Ovary (tissue), 3 donors: Measurements from ENCODE around the gene BUB1B.

Experiments used
- EP300 ChIP-seq: sonication (generic); formaldehyde crosslinking; IDR thresholded peaks from one replicate; pipeline ENCODE4 v1.6.1; 2017; ENCODE audit warnings: antibody characterized with exemption
- POLR2A ChIP-seq: fragments of 450-650 bp; IDR thresholded peaks from one replicate; pipeline ENCODE4 v1.6.1; 2017; ENCODE audit warnings: antibody characterized with exemption, mild to moderate bottlenecking, moderate library complexity
- TF ChIP-seq, protein P1 (sequence below), 3 donors: fragments of 450-650 bp in 2 of 3; fragments of 200-600 bp in 1 of 3; IDR thresholded peaks; one replicate each; pipeline versions ENCODE4 v1.5.1 to v1.8.0; 2016 to 2022; ENCODE audit warnings: antibody characterized with exemption in 3 of 3, mild to moderate bottlenecking in 1 of 3
- donor health status: DM: no; HTN: no; CAD: no.

DNA sequence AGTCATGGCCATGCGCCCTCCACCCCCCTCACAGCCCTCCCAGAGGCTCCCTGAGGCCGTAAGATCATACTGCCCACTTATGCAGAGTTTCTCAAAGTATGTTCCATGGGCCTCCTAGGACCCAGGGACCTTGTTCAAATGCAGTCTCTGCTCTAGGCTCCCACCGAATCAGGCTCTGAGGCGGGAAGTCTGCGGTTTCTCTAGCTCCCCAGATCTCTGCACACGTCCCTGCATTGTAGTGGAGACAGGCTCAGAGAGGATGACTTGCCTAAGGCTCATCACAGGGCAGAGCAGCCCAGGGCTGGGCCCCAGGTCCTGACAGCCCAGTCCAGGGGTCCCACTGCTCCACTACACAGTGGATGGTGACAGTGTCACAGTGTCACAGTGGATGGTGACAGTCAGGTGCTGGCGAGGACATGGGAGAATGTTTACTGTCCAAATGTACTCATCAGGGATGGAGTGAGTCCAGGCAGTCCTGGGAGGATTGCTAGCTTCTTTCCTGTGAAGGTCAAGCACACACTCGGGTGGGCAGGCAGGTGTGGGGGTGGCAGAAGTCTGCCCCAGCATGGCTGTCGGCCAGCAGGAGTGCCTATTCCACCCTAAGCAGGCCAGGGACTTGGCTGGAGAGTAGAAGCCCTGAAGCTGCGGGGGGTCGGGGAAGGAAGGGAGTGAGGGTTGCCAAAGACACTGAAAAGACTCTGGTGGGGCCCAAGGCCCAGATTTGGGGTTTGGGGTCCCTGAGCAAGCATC, 109.6 kb downstream of the BUB1B start:
- TF ChIP-seq, protein P1, sequence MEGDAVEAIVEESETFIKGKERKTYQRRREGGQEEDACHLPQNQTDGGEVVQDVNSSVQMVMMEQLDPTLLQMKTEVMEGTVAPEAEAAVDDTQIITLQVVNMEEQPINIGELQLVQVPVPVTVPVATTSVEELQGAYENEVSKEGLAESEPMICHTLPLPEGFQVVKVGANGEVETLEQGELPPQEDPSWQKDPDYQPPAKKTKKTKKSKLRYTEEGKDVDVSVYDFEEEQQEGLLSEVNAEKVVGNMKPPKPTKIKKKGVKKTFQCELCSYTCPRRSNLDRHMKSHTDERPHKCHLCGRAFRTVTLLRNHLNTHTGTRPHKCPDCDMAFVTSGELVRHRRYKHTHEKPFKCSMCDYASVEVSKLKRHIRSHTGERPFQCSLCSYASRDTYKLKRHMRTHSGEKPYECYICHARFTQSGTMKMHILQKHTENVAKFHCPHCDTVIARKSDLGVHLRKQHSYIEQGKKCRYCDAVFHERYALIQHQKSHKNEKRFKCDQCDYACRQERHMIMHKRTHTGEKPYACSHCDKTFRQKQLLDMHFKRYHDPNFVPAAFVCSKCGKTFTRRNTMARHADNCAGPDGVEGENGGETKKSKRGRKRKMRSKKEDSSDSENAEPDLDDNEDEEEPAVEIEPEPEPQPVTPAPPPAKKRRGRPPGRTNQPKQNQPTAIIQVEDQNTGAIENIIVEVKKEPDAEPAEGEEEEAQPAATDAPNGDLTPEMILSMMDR (IDR thresholded peaks at IDR 0.05) = no peak
- no peak for TF ChIP-seq POLR2A
- TF ChIP-seq EP300 = no peak
